BLaER1 (cell line): ENCODE data around the gene CNOT8.

Experiments used
- H3K27ac ChIP-seq: shearing (Covaris generic); formaldehyde crosslinking; 2 replicates; pipeline ENCODE4 v1.8.1; 2022
- H3K27me3 ChIP-seq: shearing (Covaris generic); formaldehyde crosslinking; 2 replicates; pipeline ENCODE4 v1.8.1; 2022
- H3K36me3 ChIP-seq: shearing (Covaris generic); formaldehyde crosslinking; 2 replicates; pipeline ENCODE4 v1.8.1; 2022
- H3K4me1 ChIP-seq: shearing (Covaris generic); formaldehyde crosslinking; 2 replicates; pipeline ENCODE4 v1.8.1; 2022
- H3K4me2 ChIP-seq: shearing (Covaris generic); formaldehyde crosslinking; 2 replicates; pipeline ENCODE4 v1.8.1; 2022
- H3K4me3 ChIP-seq: shearing (Covaris generic); formaldehyde crosslinking; 2 replicates; pipeline ENCODE4 v1.8.1; 2022
- H3K9ac ChIP-seq: shearing (Covaris generic); formaldehyde crosslinking; 2 replicates; pipeline ENCODE4 v1.8.1; 2022
- H3K9me3 ChIP-seq: shearing (Covaris generic); formaldehyde crosslinking; 2 replicates; pipeline ENCODE4 v1.8.1; 2022
- H4K20me1 ChIP-seq: shearing (Covaris generic); formaldehyde crosslinking; 2 replicates; pipeline ENCODE4 v1.8.1; 2022
- Cebpa-rat ChIP-seq: shearing (Covaris generic); IDR thresholded peaks from 2 replicates; pipeline ENCODE4 v1.8.1; 2022

Gene CNOT8

DNA sequence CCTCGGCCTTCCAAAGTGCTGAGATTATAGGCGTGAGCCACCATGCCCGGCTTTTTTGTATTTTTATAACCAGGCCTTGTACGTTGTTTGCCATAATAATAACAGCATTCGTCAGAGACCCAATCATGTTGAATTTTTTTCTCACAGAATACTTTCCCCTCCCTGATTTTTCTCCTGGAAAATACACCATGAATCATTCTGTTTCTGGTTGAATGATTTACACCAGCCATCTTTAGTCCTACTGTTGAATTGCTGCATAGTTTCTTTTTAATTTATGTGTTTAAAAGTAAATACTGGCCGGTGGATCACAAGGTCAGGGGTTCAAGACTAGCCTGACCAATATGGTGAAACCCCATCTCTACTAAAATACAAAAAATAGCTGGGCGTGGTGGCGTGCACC is 3.5 kb downstream of the CNOT8 start:
- H3K36me3 ChIP-seq: peaks cover 40% of the 10 kb centered on the region
- peaks cover 72% of the 10 kb centered on the region for H4K20me1 ChIP-seq
- no peak overlapping the region; the same call in 1 of the 2 replicates for H3K9ac ChIP-seq
- TF ChIP-seq Cebpa-rat: no peak
- peaks cover 38% of the 10 kb centered on the region for H3K4me1 ChIP-seq
- no peak overlapping the region for H3K27ac ChIP-seq
- H3K9me3 ChIP-seq: no peaks in the 10 kb centered on the region
- 0 out of 2 replicates have a peak overlapping the region, but pooled peaks have one; percentile 88 for H3K4me3 ChIP-seq
- H3K27me3 ChIP-seq: no peaks in the 10 kb centered on the region
- H3K4me2 ChIP-seq: peak overlapping the region; percentile 95

DNA sequence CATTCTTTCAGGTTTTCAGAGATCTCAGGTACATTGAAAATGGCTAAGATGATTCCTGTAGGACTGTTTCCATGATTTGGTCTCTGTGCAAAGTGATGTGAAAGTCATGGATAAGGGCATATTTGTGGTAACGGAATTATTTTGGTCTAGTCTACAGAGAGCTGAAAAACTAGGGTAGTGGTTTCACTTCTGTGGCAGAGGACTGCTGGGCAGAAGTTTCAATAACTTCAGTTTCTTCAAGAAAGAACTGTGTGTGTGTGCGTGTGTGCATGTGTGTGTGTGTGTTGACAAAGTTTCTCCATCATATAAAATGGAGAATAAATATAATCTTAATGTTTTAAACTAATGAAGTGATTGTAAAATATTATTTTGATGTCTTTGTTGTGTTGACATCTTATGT is 4.3 kb downstream of the CNOT8 start:
- H3K4me3 ChIP-seq: 0 out of 2 replicates have a peak overlapping the region, but pooled peaks have one; percentile 8
- H3K9me3 ChIP-seq: no peaks in the 10 kb centered on the region
- no peak overlapping the region for H3K27ac ChIP-seq
- TF ChIP-seq Cebpa-rat: no peak
- H3K4me1 ChIP-seq: peaks cover 35% of the 10 kb centered on the region
- H4K20me1 ChIP-seq: peaks cover 81% of the 10 kb centered on the region
- H3K36me3 ChIP-seq: peaks cover 48% of the 10 kb centered on the region
- H3K9ac ChIP-seq: peak overlapping the region; percentile 25; the same call in 1 of the 2 replicates
- H3K4me2 ChIP-seq: peak overlapping the region; percentile 95
- H3K27me3 ChIP-seq: no peaks in the 10 kb centered on the region

DNA sequence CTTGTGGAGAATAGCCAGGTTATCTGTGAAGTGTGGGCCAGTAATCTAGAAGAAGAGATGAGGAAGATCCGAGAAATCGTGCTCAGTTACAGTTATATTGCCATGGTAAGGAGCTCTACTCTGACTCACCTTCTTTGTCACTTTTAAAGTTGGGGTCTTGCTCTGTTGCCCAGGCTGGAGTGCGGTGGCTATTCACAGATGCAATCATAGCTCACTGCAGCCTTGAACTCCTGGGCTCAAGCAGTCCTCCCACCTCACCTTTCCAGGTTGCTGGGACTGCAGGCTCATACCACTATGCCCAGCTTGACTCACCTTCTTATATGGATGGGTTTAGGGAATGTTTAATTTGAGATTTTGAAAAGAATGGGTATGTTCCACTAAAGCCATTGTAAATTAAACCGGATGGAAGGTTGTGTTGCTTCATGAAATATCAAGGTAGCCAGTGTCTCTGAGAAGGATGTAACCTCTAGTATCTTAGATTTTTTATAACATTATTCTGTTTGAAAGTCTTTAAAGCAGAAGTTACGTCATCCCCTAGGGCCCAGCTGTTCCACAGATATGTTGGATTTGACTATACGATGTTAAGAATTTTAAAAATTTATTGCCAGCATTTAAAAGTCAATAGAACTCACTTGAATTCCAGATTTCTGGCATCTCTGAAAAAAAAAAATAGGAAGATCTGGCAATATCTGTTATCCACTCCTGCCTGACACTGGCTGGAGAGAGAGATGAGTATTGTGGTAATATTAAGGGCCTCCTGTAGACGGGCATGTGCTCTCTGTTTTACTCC is 5.1 kb downstream of the CNOT8 start:
- H3K9ac ChIP-seq: no peak overlapping the region

DNA sequence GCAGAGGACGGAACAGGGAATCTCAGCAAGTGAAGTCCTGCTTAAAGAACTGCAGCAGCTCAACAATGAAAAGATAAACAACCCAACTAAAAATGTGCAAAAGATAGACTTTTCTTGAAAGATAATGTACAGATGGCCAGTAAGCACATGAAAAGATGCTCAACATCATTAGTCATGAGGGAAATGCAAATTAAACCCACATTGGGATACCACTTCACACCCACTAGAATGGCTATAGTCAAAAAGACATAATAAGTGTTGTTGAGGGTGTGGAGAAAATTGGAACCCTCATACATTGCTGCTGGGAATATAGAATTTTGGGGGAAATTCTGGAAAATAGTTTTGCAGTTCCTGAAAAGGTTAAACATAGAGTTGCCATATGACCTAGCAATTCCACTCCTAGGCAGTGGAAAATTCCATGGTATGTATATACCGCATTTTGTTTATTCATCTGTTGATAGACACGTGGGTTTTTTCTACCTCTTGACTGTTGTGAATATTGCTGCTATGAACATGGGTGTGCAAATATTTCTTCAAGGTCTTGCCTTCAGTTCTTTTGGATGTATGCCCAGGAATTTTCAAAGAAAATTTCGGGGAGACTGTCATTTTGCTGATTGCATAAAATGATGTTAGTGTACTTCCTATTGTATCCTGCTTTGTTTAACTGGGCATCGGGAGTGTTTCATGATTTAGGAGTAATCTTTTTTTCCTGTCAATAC is 7.2 kb downstream of the CNOT8 start:
- Histone ChIP-seq H4K20me1 (peaks cover 100% of the 10 kb centered on the region), H3K4me3 (no peak overlapping the region), H3K9ac (no peak overlapping the region), H3K27me3 (no peaks in the 10 kb centered on the region), H3K27ac (no peak overlapping the region), H3K36me3 (peaks cover 77% of the 10 kb centered on the region), H3K9me3 (no peaks in the 10 kb centered on the region), H3K4me2 (no peak overlapping the region), H3K4me1 (peaks cover 41% of the 10 kb centered on the region)
- no peak for TF ChIP-seq Cebpa-rat

More for the DNA sequence above, 5.1 kb downstream of the CNOT8 start:
- Histone ChIP-seq H3K27ac (no peak overlapping the region), H4K20me1 (peaks cover 88% of the 10 kb centered on the region), H3K4me1 (peaks cover 42% of the 10 kb centered on the region), H3K4me2 (peak overlapping the region; percentile 95; the same call in 1 of the 2 replicates), H3K27me3 (no peaks in the 10 kb centered on the region), H3K36me3 (peaks cover 55% of the 10 kb centered on the region), H3K4me3 (no peak overlapping the region), H3K9me3 (no peaks in the 10 kb centered on the region)
- no peak for TF ChIP-seq Cebpa-rat

DNA sequence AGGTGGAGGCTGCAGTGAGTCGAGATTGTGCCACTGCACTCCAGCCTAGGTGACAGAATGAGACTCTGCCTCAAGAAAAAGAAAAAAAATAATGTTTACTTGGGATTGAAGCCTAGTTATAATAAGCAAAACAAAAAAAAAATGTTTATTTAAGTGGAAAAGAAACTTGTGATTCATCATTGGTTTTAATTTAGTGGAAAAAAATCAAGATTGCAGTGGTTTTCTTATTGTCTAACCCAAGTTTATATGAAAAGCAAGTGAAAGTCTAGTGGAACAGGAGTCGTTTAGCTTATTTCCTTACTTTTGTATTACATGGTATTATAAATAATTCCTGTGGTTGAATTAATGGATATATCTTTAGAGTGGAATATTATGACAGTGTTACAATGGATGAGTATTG is 8.4 kb downstream of the CNOT8 start:
- Histone ChIP-seq H3K27me3 (no peaks in the 10 kb centered on the region), H3K36me3 (peaks cover 89% of the 10 kb centered on the region), H3K4me3 (no peak overlapping the region), H3K9me3 (no peaks in the 10 kb centered on the region), H3K4me2 (no peak overlapping the region), H3K4me1 (peaks cover 29% of the 10 kb centered on the region), H4K20me1 (peaks cover 100% of the 10 kb centered on the region), H3K27ac (no peak overlapping the region), H3K9ac (no peak overlapping the region)
- TF ChIP-seq Cebpa-rat: no peak

DNA sequence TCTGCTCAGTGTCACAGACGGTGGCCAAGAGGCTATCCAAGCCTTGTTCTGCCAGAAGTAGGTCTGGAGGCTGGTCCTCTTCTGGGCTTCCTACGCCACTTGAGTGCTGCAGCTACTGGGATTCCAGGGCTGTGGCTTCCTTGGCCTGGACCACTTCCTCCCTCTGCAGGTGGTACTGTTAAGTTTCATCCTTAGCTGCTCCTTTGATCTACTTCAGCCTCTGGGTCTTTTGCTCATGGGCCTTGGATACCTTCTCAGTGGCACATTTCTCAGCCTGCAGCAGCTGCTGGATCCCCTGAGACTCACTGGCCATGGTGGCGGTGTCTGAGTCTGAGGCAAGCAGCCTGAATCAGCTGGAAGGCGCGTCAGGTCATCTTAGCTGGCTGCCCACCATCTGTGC is 10.3 kb downstream of the CNOT8 start:
- peaks cover 99% of the 10 kb centered on the region for H3K36me3 ChIP-seq

DNA sequence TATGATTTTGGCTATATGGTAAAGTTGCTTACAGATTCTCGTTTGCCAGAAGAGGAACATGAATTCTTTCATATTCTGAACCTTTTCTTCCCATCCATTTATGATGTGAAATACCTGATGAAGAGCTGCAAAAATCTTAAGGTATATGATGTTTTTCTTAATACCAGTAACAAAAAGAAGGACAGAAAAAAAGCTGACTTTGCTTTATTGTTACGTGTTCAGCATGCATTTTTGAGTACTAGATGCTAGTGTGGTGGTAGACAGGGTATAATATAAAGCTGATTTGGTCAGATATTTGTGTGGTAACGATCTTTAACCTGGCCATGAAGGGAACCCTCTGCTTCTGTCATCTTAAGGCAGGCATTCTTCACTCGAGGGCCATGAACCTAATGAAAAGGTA is 13.3 kb downstream of the CNOT8 start:
- H3K27ac ChIP-seq: no peak overlapping the region
- no peak overlapping the region for H3K4me2 ChIP-seq
- H3K36me3 ChIP-seq: peaks cover 99% of the 10 kb centered on the region
- H3K9ac ChIP-seq: no peak overlapping the region
- peaks cover 13% of the 10 kb centered on the region for H3K9me3 ChIP-seq
- no peak for TF ChIP-seq Cebpa-rat
- H3K4me1 ChIP-seq: peaks cover 12% of the 10 kb centered on the region
- H3K4me3 ChIP-seq: no peak overlapping the region
- H3K27me3 ChIP-seq: no peaks in the 10 kb centered on the region
- H4K20me1 ChIP-seq: peaks cover 87% of the 10 kb centered on the region

More for the DNA sequence above, 10.3 kb downstream of the CNOT8 start:
- peaks cover 99% of the 10 kb centered on the region for H4K20me1 ChIP-seq
- no peaks in the 10 kb centered on the region for H3K27me3 ChIP-seq
- H3K4me2 ChIP-seq: peak overlapping the region; percentile 7; the same call in 1 of the 2 replicates
- TF ChIP-seq Cebpa-rat: no peak
- no peak overlapping the region for H3K4me3 ChIP-seq
- no peaks in the 10 kb centered on the region for H3K9me3 ChIP-seq
- no peak overlapping the region for H3K9ac ChIP-seq
- H3K4me1 ChIP-seq: peaks cover 12% of the 10 kb centered on the region
- no peak overlapping the region for H3K27ac ChIP-seq

DNA sequence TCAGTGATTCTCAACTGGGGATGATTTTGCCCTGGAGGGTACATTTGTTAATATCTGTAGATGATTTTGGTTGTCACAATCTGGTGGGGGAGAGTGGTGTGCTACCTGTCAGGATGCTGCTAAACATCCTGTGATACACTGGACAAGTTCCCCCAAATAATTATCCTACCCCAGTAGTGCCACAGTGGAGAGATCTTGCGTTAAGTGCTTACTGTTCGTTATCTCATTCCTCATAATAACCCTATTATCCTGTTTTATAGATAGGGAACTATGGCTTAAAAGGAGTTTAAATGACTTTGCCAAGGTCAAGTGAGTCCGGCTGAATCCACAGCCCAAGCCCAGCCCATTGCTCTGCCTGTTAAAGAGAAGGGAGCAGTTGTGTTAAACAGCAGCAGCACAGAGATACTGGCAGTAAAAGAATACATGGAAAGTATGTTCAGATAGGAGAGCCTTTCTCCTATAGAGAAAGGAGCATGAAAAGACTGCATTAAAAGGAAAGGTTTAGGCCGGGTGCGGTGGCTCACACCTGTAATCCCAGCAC is 15.4 kb downstream of the CNOT8 start:
- peaks cover 66% of the 10 kb centered on the region for H4K20me1 ChIP-seq

DNA sequence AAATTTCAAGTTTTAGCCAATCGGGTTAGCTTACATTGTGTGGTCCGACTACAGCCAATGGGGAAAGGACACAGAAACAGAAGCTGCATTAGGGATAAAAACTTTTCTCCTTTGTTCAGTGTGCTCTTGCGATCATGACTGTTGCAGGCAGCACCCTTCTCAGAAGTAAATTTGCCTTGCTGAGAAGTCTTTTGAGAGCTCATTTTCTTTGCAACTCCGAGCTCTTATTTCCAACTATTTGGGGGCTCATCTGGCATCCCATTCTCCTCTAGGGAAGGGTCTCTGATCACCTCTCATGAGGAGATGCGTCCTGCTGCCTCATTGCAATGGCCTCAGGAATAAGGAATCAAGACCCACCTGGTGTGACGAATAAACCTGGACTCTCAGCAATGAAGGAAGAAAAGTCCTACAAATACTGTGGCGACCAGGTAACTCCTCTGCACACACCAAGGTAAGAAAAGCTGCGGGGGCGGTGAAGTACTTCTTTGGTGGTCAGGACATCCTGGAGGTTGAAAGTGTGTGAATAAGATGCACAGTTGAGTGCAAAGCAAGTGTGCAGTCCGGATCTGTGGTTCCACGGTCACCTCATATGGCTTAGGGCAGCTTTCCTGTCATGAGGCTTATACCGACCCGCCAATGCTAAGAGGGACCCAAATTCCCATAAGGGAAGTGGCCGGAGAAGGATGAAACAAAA is 20.4 kb downstream of the CNOT8 start:
- H3K27ac ChIP-seq: no peak overlapping the region
- H3K9me3 ChIP-seq: peaks cover 42% of the 10 kb centered on the region
- peaks cover 92% of the 10 kb centered on the region for H3K36me3 ChIP-seq
- no peak overlapping the region for H3K4me2 ChIP-seq
- no peaks in the 10 kb centered on the region for H3K27me3 ChIP-seq
- TF ChIP-seq Cebpa-rat: no peak
- H3K4me1 ChIP-seq: no peaks in the 10 kb centered on the region
- H3K4me3 ChIP-seq: no peak overlapping the region
- peaks cover 18% of the 10 kb centered on the region; the same call in 1 of the 2 replicates for H4K20me1 ChIP-seq
- H3K9ac ChIP-seq: no peak overlapping the region

More for the DNA sequence above, 15.4 kb downstream of the CNOT8 start:
- no peak for TF ChIP-seq Cebpa-rat
- Histone ChIP-seq H3K4me2 (no peak overlapping the region), H3K9ac (no peak overlapping the region), H3K9me3 (peaks cover 34% of the 10 kb centered on the region), H3K27ac (no peak overlapping the region), H3K36me3 (peaks cover 100% of the 10 kb centered on the region), H3K4me1 (peaks cover 2% of the 10 kb centered on the region), H3K27me3 (no peaks in the 10 kb centered on the region), H3K4me3 (no peak overlapping the region)
